Type B pancreatic cell (in vitro differentiated cells): ENCODE results near the gene HECW1. TPM values are rescaled to one million over a fixed set of nuclear protein-coding genes. Genes with fewer than 3 reads are reported as not detected.

Source experiments
- DNase-seq: peaks from one replicate; pipeline ENCODE4 v3.0.0; 2021; ENCODE audit warnings: mixed read lengths; ENCODE audit not compliant: unreplicated experiment; ENCODE audit errors: extremely low spot score
- H3K27ac Mint-ChIP-seq: 2 replicates; pipeline ENCODE4 v1.8.0; 2021; ENCODE audit warnings: mild to moderate bottlenecking, mixed read lengths
- H3K27me3 Mint-ChIP-seq: 2 replicates; pipeline ENCODE4 v1.8.0; 2021; ENCODE audit warnings: mixed read lengths
- H3K36me3 Mint-ChIP-seq: 2 replicates; pipeline ENCODE4 v1.8.0; 2021; ENCODE audit warnings: mixed read lengths
- H3K4me1 Mint-ChIP-seq: one replicate; pipeline ENCODE4 v1.8.0; 2021; ENCODE audit warnings: mixed read lengths; ENCODE audit not compliant: unreplicated experiment
- H3K4me3 Mint-ChIP-seq: 2 replicates; pipeline ENCODE4 v1.8.0; 2021; ENCODE audit warnings: mild to moderate bottlenecking, mixed read lengths
- H3K9me3 Mint-ChIP-seq: 2 replicates; pipeline ENCODE4 v1.8.0; 2021; ENCODE audit warnings: mixed read lengths
- total RNA-seq: library from RNA; stranded (reverse); gene quantifications from 2 replicates; pipeline ENCODE4 v1.2.1, GENCODE V29; 2021; ENCODE audit warnings: low replicate concordance
- TF ChIP-seq, protein P1 (sequence below): fragments of 200-600 bp; sonication (generic); conservative IDR thresholded peaks from 2 replicates; pipeline ENCODE4 v1.5.0; 2021; ENCODE audit warnings: antibody characterized with exemption, mild to moderate bottlenecking

The HECW1 gene
- total RNA-seq, 1 donor from 2014 or later: 1.4 TPM

DNA sequence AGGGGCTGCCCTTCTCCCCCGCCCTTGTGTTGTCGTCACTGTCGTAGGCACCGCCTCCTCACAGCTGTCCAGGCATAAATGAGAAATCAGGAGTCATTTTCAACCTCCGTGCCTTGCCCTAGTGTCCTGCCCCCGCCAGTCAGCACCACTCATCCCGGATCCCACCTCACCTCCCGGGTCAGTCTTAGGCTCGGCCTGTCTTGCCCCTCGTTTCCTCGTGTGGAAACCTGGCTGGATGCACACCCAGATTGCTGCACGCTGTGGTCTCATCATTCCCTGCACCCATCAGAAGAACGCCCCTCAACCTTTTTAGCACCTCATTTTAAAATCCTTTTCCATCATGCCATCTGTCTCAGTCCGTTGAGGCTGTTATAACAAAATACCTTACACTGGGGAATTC is 213.1 kb downstream of the HECW1 start:
- Mint-ChIP-seq H3K27ac (no peak overlapping the region), H3K27me3 (no peaks in the 10 kb centered on the region), H3K36me3 (no peaks in the 10 kb centered on the region), H3K9me3 (no peaks in the 10 kb centered on the region), H3K4me1 (peaks cover 16% of the 10 kb centered on the region), H3K4me3 (no peak overlapping the region)
- TF ChIP-seq, protein P1, sequence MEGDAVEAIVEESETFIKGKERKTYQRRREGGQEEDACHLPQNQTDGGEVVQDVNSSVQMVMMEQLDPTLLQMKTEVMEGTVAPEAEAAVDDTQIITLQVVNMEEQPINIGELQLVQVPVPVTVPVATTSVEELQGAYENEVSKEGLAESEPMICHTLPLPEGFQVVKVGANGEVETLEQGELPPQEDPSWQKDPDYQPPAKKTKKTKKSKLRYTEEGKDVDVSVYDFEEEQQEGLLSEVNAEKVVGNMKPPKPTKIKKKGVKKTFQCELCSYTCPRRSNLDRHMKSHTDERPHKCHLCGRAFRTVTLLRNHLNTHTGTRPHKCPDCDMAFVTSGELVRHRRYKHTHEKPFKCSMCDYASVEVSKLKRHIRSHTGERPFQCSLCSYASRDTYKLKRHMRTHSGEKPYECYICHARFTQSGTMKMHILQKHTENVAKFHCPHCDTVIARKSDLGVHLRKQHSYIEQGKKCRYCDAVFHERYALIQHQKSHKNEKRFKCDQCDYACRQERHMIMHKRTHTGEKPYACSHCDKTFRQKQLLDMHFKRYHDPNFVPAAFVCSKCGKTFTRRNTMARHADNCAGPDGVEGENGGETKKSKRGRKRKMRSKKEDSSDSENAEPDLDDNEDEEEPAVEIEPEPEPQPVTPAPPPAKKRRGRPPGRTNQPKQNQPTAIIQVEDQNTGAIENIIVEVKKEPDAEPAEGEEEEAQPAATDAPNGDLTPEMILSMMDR: no peak
- DNase-seq: no peak

DNA sequence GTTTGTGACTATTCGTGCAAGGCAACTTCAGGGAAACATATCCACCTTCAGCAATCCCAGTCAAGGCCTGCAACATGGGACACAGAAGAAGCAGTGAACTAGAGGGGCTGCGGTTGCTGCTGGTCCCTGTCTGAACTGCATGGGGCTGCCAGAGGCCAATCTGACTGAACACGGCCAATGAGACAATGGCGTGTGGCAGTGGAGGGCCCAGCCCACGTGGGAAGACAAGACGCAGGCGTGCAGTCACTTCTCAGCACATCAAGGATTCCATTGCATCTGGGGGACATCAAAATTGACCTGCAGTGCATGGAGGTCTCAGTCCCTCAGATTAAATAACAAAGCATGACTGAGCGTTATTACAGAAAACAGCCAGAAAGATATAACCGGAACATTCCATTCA is 215.9 kb downstream of the HECW1 start:
- no peaks in the 10 kb centered on the region for H3K27me3 Mint-ChIP-seq
- no peaks in the 10 kb centered on the region for H3K9me3 Mint-ChIP-seq
- DNase-seq: no peak
- no peaks in the 10 kb centered on the region for H3K36me3 Mint-ChIP-seq
- H3K4me3 Mint-ChIP-seq: no peak overlapping the region
- H3K4me1 Mint-ChIP-seq: peaks cover 16% of the 10 kb centered on the region
- H3K27ac Mint-ChIP-seq: no peak overlapping the region
- TF ChIP-seq, protein P1: no peak

DNA sequence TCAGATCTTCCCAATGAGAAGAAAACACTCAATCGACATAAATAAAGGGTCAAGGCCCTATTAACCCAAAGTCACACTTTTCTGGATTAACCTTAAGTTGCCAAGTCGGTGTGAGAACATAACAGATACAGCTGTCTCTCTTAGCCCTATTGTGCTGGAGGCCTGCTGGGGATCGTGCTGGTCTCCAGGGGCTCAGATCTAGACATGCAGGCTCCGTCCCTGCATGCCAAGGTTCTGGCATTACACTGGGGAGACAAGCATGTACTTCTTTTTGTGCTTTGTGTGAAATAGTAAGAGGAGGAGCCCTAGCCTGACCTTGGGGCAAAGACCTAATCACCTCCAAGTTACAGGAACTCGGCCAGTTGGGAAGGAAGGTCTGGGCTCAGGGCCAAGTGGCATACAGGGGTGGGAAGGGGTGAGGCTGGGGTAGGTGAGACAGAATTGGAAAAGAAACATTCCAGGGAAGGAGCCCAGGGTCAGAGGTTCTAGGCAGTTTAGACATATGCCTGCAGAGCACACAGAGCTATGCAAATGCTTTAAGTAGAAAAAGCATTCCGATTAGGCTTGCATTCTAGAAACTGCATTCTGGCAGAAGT is 216.4 kb downstream of the HECW1 start:
- Mint-ChIP-seq H3K27me3 (no peaks in the 10 kb centered on the region), H3K36me3 (no peaks in the 10 kb centered on the region), H3K4me3 (no peak overlapping the region), H3K27ac (peak overlapping the region; percentile 1), H3K4me1 (peaks cover 16% of the 10 kb centered on the region), H3K9me3 (no peaks in the 10 kb centered on the region)
- TF ChIP-seq, protein P1: no peak
- DNase-seq: no peak

DNA sequence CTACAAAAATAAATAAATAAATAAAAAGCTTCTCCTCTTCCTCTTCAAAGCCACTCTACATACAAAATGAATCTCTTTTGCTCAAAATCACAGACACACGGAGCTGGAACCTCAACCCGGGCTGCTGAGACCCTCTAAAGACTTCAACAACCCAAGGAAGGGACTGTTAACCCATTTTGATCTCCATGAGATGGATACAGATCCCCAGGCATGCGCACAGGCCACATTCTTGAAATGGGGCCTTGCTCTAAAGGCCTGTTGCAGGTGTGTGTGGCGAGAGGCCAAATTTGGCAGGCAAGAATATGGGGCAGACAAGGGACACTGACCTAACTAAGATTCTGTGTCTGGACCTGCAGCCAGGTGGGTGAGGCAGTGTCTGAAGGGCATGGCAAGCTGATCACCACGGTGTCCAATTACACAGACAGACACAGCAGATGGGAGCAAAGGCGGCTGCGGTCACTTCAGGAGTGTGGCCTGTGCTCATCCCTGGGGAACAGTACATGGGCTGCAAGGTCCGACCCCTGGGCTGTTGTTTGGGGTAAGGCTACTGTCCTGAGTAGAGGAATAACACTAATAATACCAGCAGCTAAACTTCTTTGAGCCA is 219.8 kb downstream of the HECW1 start:
- Mint-ChIP-seq H3K4me1 (peaks cover 16% of the 10 kb centered on the region), H3K36me3 (no peaks in the 10 kb centered on the region), H3K4me3 (no peak overlapping the region), H3K27ac (no peak overlapping the region), H3K9me3 (no peaks in the 10 kb centered on the region), H3K27me3 (peaks cover 3% of the 10 kb centered on the region)
- TF ChIP-seq, protein P1: no peak
- DNase-seq: no peak

DNA sequence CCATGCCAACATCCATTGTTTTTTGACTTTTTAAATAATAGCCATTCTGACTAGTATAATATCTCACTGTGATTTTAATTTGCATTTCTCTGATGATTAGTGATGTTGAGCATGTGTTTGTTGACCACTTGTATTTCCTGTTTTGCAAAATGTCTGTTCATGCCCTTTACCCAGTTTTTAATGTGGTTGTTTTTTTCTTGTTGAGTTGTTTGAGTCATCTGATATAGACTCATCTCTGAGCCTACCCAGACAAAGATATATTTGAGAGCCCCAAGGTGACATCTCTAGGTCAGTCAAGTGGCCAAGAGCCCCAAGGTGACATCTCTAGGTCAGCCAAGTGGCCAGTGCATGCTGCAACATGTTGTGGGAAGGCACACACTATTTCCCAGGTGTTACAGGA is 224.7 kb downstream of the HECW1 start:
- TF ChIP-seq, protein P1: no peak
- H3K27me3 Mint-ChIP-seq: peaks cover 15% of the 10 kb centered on the region
- no peaks in the 10 kb centered on the region for H3K36me3 Mint-ChIP-seq
- no peaks in the 10 kb centered on the region for H3K4me1 Mint-ChIP-seq
- no peaks in the 10 kb centered on the region for H3K9me3 Mint-ChIP-seq
- no peak overlapping the region for H3K27ac Mint-ChIP-seq
- H3K4me3 Mint-ChIP-seq: no peak overlapping the region
- DNase-seq: no peak
